ENCODE results near the gene ACSF3. TPM values are rescaled to one million over a fixed set of nuclear protein-coding genes. Genes with fewer than 3 reads are reported as not detected.
A peak's percentile ranks its signal among the peaks of the same experiment; 100 is the strongest.

ACSF3 gene
- total RNA-seq: 10 to 100 TPM; 44.7 to 49.5 TPM
- polyA plus RNA-seq (2013, experiment 1 of 2): 24.2 TPM
- 35.7 TPM for polyA plus RNA-seq (2013, experiment 2 of 2)
- total RNA-seq: 26.2 to 141 (median 81.2) reads per million in 172 experiments

DNA sequence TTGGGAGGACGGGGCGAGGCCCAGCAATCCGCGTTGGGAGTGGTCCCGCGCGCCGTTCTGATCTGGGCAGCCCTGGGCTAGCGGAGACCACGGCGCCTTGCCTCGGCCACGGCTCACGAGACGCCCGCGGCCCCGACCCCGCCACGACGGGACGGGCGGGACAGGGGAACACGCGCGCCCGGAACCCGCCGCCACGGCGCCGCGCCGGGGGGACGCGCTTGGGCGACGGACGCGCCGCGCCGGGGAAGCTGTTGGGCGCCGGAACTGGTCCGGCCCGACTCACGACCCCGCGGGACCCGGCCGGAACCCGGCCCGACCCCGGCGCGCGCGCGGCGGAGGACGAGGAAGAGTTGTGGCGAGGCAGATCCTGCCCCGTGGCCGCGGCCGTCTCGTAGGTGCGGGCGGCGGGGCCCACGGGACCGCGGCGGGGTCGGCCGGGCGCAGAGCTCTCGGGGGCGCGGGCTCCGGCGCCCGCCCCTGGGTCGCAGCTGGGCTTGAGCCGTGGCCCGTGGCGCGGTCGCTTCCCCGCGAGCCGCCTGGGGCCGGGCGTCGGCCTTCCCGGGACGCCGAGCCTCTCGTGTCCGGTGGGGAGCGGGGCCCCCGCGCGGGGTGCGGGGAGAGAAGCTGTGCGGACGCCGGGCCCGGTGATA lies at the start of gene ACSF3:
Gene ACSF3, plus strand, starts transcription at position 251 of the 650 bp plus-strand sequence. CDS start 6,830 bp downstream, outside the sequence.
- CTCF ChIA-PET: interaction anchor here (1.2 to 1.5 kb wide), 2 partner anchors 21 to 29 kb away, joined by 4 read pairs; no protein-coding TSS in a partner anchor

DNA sequence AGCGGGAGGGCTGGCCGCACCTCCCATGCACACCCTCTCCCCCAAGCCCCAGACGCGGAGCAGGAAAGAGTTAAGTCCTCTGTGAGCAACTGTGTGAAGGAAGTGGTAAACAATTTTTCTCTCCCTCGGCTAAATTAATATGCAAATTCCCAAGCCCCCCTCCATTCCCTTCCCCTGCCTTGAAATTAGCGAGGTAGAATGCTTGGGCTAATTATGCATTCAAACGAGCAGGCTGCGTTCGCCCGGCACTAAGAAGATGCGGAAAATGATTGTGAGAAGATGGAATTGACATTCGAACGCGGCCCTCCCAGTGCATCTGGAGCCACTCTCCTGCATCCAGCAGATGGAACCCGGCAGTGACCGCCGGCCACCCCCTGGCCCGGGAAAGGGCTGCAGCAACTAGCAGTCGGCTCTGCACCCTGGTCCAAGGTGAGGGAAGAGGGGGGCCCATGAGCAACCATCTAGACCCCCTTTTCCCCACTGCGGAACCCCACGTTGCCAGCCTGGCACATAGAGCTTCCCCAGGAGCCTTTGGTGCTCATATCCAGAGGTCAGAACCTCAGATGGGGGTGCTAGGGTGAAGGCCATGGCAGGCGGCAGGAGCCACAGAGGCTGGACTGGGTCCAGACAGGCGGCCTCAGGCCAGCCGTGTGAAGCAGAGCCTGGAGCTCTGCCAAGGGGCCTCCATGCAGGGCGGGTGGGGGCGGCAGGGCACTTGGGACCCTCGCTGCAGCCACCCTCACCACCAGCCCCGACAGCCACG lies 49.1 kb upstream of the ACSF3 start:
- Histone ChIP-seq H3K4me1 (ENCODE audit: insufficient read depth, low read length) (no peaks in the 10 kb centered on the region), H3K4me3 (ENCODE audit: low read length) (no peak overlapping the region), H3K27ac (ENCODE audit: low read depth in 1 of 2, low read length in 2 of 2) (no peak overlapping the region), H3K27me3 (ENCODE audit: control insufficient read depth in 1 of 2, insufficient read depth in 2 of 2, low read length in 2 of 2) (no peaks in the 10 kb centered on the region), H3K9me3 (ENCODE audit: control insufficient read depth in 1 of 2, insufficient read depth in 1 of 2, low read length in 2 of 2) (no peaks in the 10 kb centered on the region), H3K36me3 (ENCODE audit: insufficient read depth, low read length) (no peaks in the 10 kb centered on the region)
- H3K4me1 Mint-ChIP-seq (ENCODE audit: low read depth): no peaks in the 10 kb centered on the region
- no peaks in the 10 kb centered on the region for H3K36me3 Mint-ChIP-seq (ENCODE audit: low read depth)
- ChIA-PET POLR2A (no interaction called here), CTCF (no interaction called here)
- H3K4me3 Mint-ChIP-seq: no peak overlapping the region
- ATAC-seq (ENCODE audit: poor library complexity): no peak
- H3K9me3 Mint-ChIP-seq: peaks cover 2% of the 10 kb centered on the region
- TF ChIP-seq, protein P1, sequence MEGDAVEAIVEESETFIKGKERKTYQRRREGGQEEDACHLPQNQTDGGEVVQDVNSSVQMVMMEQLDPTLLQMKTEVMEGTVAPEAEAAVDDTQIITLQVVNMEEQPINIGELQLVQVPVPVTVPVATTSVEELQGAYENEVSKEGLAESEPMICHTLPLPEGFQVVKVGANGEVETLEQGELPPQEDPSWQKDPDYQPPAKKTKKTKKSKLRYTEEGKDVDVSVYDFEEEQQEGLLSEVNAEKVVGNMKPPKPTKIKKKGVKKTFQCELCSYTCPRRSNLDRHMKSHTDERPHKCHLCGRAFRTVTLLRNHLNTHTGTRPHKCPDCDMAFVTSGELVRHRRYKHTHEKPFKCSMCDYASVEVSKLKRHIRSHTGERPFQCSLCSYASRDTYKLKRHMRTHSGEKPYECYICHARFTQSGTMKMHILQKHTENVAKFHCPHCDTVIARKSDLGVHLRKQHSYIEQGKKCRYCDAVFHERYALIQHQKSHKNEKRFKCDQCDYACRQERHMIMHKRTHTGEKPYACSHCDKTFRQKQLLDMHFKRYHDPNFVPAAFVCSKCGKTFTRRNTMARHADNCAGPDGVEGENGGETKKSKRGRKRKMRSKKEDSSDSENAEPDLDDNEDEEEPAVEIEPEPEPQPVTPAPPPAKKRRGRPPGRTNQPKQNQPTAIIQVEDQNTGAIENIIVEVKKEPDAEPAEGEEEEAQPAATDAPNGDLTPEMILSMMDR (IDR thresholded peaks at IDR 0.05): no peak
- no peaks in the 10 kb centered on the region for H3K27me3 Mint-ChIP-seq
- intact Hi-C loops (cut with DNase I, micrococcal nuclease): loop anchor here in 1 of 2 experiments (5.0 kb wide), 1 partner anchor 32 kb away; no protein-coding TSS in a partner anchor
- peak in 1 of 14 experiments; percentile 3 for DNase-seq
- no peak overlapping the region for H3K27ac Mint-ChIP-seq

More for the DNA sequence above, at the start of gene ACSF3:
- TF ChIP-seq, protein P1 (IDR thresholded peaks at IDR 0.05): no peak
- H3K4me3 Mint-ChIP-seq: peak within 1 kb of the TSS; percentile 97
- DNase-seq: peak; percentile 26 to 85 (median 58)
- ATAC-seq (ENCODE audit: poor library complexity): peak; percentile 3
- Histone ChIP-seq H3K36me3 (ENCODE audit: insufficient read depth, low read length) (peaks cover 3% of the 10 kb centered on the region), H3K27me3 (ENCODE audit: control insufficient read depth in 1 of 2, insufficient read depth in 2 of 2, low read length in 2 of 2) (peaks cover 9 to 16% of the 10 kb centered on the region in 2 experiments), H3K9me3 (ENCODE audit: control insufficient read depth in 1 of 2, insufficient read depth in 1 of 2, low read length in 2 of 2) (no peaks in the 10 kb centered on the region), H3K4me3 (ENCODE audit: low read length) (peak within 1 kb of the TSS; percentile 65), H3K4me1 (ENCODE audit: insufficient read depth, low read length) (peaks cover 52% of the 10 kb centered on the region), H3K27ac (ENCODE audit: low read depth in 1 of 2, low read length in 2 of 2) (peak within 1 kb of the TSS; percentile 24 to 37)
- no peaks in the 10 kb centered on the region for H3K9me3 Mint-ChIP-seq
- intact Hi-C loops (cut with DNase I, micrococcal nuclease): loop anchor here in 1 of 2 experiments (2.0 kb wide), 1 partner anchor 29 kb away; no protein-coding TSS in a partner anchor
- H3K27ac Mint-ChIP-seq: peak within 1 kb of the TSS; percentile 99
- peaks cover 13% of the 10 kb centered on the region for H3K27me3 Mint-ChIP-seq
- peaks cover 48% of the 10 kb centered on the region for H3K4me1 Mint-ChIP-seq (ENCODE audit: low read depth)
- H3K36me3 Mint-ChIP-seq (ENCODE audit: low read depth): peaks cover 24% of the 10 kb centered on the region
- POLR2A ChIA-PET: interaction anchor here (0.8 to 3.0 kb wide), 8 partner anchors 9 to 237 kb away, joined by 3 to 45 read pairs (median 7); partner anchors contain the start of genes CDH15, GALNS and TRAPPC2L

DNA sequence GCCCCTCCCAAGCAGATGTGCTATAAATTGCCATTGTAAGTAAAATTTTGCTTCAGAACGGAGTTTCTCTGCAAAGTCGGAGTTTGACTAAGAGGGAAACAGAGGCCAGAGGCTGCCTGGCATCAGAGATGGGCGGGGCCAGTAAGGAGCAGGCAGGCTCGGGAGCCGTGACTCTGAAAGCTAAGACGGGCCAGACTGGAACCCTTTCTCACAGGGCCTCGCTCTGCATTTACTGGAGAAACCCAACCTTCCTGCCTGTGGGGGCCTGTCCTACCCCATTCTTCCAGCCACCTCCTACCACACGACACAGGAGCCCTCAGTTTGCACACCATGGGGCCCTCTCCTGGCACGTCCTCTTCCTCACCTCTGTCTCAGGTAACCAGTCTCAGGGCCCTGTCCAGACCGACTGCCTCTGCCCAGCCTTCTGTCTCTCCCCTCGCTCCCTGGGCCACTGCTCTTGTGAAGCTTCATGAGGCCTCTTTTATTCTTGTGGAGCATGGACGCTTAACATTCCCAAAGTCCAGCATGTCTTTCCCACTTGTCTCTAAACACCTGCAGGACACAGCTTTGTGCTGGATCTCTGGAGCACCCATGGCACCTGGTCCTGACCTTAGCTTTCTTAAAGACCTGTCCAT lies 48.4 kb upstream of the ACSF3 start:
- Mint-ChIP-seq H3K4me3 (no peak overlapping the region), H3K4me1 (ENCODE audit: low read depth) (no peaks in the 10 kb centered on the region), H3K27me3 (no peaks in the 10 kb centered on the region), H3K9me3 (peaks cover 2% of the 10 kb centered on the region), H3K36me3 (ENCODE audit: low read depth) (no peaks in the 10 kb centered on the region), H3K27ac (no peak overlapping the region)
- CTCF ChIA-PET: no interaction called here
- POLR2A ChIA-PET: no interaction called here
- H3K36me3 ChIP-seq (ENCODE audit: insufficient read depth, low read length): no peaks in the 10 kb centered on the region
- H3K4me3 ChIP-seq (ENCODE audit: low read length): no peak overlapping the region
- intact Hi-C loops (cut with DNase I, micrococcal nuclease): loop anchor here in 1 of 2 experiments (5.0 kb wide), 1 partner anchor 33 kb away; no protein-coding TSS in a partner anchor
- no peaks in the 10 kb centered on the region for H3K4me1 ChIP-seq (ENCODE audit: insufficient read depth, low read length)
- TF ChIP-seq, protein P1 (IDR thresholded peaks at IDR 0.05): no peak
- no peak for ATAC-seq (ENCODE audit: poor library complexity)
- no peaks in the 10 kb centered on the region for H3K9me3 ChIP-seq (ENCODE audit: control insufficient read depth in 1 of 2, insufficient read depth in 1 of 2, low read length in 2 of 2)
- no peak overlapping the region for H3K27ac ChIP-seq (ENCODE audit: low read depth in 1 of 2, low read length in 2 of 2)
- DNase-seq: peak in 1 of 14 experiments; percentile 1
- no peaks in the 10 kb centered on the region for H3K27me3 ChIP-seq (ENCODE audit: control insufficient read depth in 1 of 2, insufficient read depth in 2 of 2, low read length in 2 of 2)

All from CD4-positive, alpha-beta T cell (primary cell).